ENCODE results near the gene INTS14. TPM values are rescaled to one million over a fixed set of nuclear protein-coding genes. Genes with fewer than 3 reads are reported as not detected.
"Not testable (repeated sequence)": the region's sequence is repeated elsewhere in the genome, so short reads cannot be mapped to it uniquely, and the experiment has no call there.

The INTS14 gene
- total RNA-seq, 2 donors from 2014 or later, result 19.8 to 23.3 TPM

- intact Hi-C loops (cut with DNase I), result loop anchor here in 1 of 2 donors (5.0 kb wide), 1 partner anchor 217 kb away; no protein-coding TSS in a partner anchor
- no peak for DNase-seq (ENCODE audit: low spot score)
Observed at GRCh38 chr15:65634356-65634755, 23.4 kb upstream of the INTS14 start.

GRCh38 chr15:65633752-65634151 lies 22.8 kb upstream of the INTS14 start:
- DNase-seq (ENCODE audit: low spot score), result no peak
- intact Hi-C loops (cut with DNase I), result loop anchor here in 1 of 2 donors (5.0 kb wide), 1 partner anchor 216 kb away; no protein-coding TSS in a partner anchor

GRCh38 chr15:65632780-65633375 lies 21.9 kb upstream of the INTS14 start:
- no peak for DNase-seq (ENCODE audit: low spot score)
- intact Hi-C loops (cut with DNase I), result loop anchor here in 1 of 2 donors (5.0 kb wide), 1 partner anchor 216 kb away; no protein-coding TSS in a partner anchor

- intact Hi-C loops (cut with DNase I), result loop anchor here in 1 of 2 donors (5.0 kb wide), 1 partner anchor 214 kb away; no protein-coding TSS in a partner anchor
- no peak for DNase-seq (ENCODE audit: low spot score)
Observed at GRCh38 chr15:65631503-65631902, 20.6 kb upstream of the INTS14 start.

GRCh38 chr15:65630760-65631159 lies 19.8 kb upstream of the INTS14 start:
- no peak for DNase-seq (ENCODE audit: low spot score)
- intact Hi-C loops (cut with DNase I), result loop anchor here in 1 of 2 donors (5.0 kb wide), 1 partner anchor 213 kb away; no protein-coding TSS in a partner anchor

GRCh38 chr15:65629548-65629947 lies 18.6 kb upstream of the INTS14 start:
- intact Hi-C loops (cut with DNase I), result no loop called here
- no peak for DNase-seq (ENCODE audit: low spot score)

GRCh38 chr15:65626856-65627255 lies 15.9 kb upstream of the INTS14 start:
- no peak for DNase-seq (ENCODE audit: low spot score)
- intact Hi-C loops (cut with DNase I), result no loop called here

- intact Hi-C loops (cut with DNase I), result no loop called here
- no peak for DNase-seq (ENCODE audit: low spot score)
Observed at GRCh38 chr15:65623103-65623502, 12.2 kb upstream of the INTS14 start.

GRCh38 chr15:65621638-65622037 lies 10.7 kb upstream of the INTS14 start, which contains the start of gene SLC24A1:
Gene SLC24A1, plus strand, starts transcription at chr15:65621938. Its CDS starts 2,143 bp downstream, at chr15:65624081.
- DNase-seq (ENCODE audit: low spot score), result no peak
- intact Hi-C loops (cut with DNase I), result no loop called here

GRCh38 chr15:65620833-65621232 lies 9.9 kb upstream of the INTS14 start:
- intact Hi-C loops (cut with DNase I), result no loop called here
- DNase-seq (ENCODE audit: low spot score), result no peak

- DNase-seq (ENCODE audit: low spot score), result no peak
- intact Hi-C loops (cut with DNase I), result no loop called here
Observed at GRCh38 chr15:65619626-65620290, 8.8 kb upstream of the INTS14 start.

- intact Hi-C loops (cut with DNase I), result no loop called here
Observed at GRCh38 chr15:65618560-65619109, 7.7 kb upstream of the INTS14 start.

GRCh38 chr15:65615887-65616286 lies 5.0 kb upstream of the INTS14 start:
- intact Hi-C loops (cut with DNase I), result not testable (repeated sequence)

More at GRCh38 chr15:65618560-65619109, 7.7 kb upstream of the INTS14 start:
- no peak for DNase-seq (ENCODE audit: low spot score)

GRCh38 chr15:65612949-65613744 lies 2.2 kb upstream of the INTS14 start:
- DNase-seq (ENCODE audit: low spot score), result no peak
- intact Hi-C loops (cut with DNase I), result no loop called here

More at GRCh38 chr15:65615887-65616286, 5.0 kb upstream of the INTS14 start:
- DNase-seq (ENCODE audit: low spot score), result not testable (repeated sequence)

GRCh38 chr15:65612616-65612946 lies 1.6 kb upstream of the INTS14 start:
- intact Hi-C loops (cut with DNase I), result no loop called here
- no peak for DNase-seq (ENCODE audit: low spot score)

- no peak for DNase-seq (ENCODE audit: low spot score)
- intact Hi-C loops (cut with DNase I), result loop anchor here in 1 of 2 donors (2.0 kb wide), 1 partner anchor 79 kb away; no protein-coding TSS in a partner anchor
Observed at GRCh38 chr15:65611888-65612615, 1.1 kb upstream of the INTS14 start.

GRCh38 chr15:65603559-65603958 lies 7.4 kb downstream of the INTS14 start:
- intact Hi-C loops (cut with DNase I), result no loop called here

GRCh38 chr15:65603134-65603533 lies 7.8 kb downstream of the INTS14 start:
- intact Hi-C loops (cut with DNase I), result no loop called here

More at GRCh38 chr15:65603559-65603958, 7.4 kb downstream of the INTS14 start:
- no peak for DNase-seq (ENCODE audit: low spot score)

GRCh38 chr15:65599677-65600076 lies 11.3 kb downstream of the INTS14 start:
- DNase-seq (ENCODE audit: low spot score), result no peak
- intact Hi-C loops (cut with DNase I), result no loop called here

More at GRCh38 chr15:65603134-65603533, 7.8 kb downstream of the INTS14 start:
- DNase-seq (ENCODE audit: low spot score), result no peak

Data from posterior vena cava (tissue), 2 donors.